ENCODE measurements around the gene E2F8. TPM values are rescaled to one million over a fixed set of nuclear protein-coding genes. Genes with fewer than 3 reads are reported as not detected.

The E2F8 gene, protein sequence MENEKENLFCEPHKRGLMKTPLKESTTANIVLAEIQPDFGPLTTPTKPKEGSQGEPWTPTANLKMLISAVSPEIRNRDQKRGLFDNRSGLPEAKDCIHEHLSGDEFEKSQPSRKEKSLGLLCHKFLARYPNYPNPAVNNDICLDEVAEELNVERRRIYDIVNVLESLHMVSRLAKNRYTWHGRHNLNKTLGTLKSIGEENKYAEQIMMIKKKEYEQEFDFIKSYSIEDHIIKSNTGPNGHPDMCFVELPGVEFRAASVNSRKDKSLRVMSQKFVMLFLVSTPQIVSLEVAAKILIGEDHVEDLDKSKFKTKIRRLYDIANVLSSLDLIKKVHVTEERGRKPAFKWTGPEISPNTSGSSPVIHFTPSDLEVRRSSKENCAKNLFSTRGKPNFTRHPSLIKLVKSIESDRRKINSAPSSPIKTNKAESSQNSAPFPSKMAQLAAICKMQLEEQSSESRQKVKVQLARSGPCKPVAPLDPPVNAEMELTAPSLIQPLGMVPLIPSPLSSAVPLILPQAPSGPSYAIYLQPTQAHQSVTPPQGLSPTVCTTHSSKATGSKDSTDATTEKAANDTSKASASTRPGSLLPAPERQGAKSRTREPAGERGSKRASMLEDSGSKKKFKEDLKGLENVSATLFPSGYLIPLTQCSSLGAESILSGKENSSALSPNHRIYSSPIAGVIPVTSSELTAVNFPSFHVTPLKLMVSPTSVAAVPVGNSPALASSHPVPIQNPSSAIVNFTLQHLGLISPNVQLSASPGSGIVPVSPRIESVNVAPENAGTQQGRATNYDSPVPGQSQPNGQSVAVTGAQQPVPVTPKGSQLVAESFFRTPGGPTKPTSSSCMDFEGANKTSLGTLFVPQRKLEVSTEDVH
- total RNA-seq (2022; extraction: Qiagen RNA extraction; ENCODE audit: low read depth), result 6.2 to 7.8 TPM (median 6.9 TPM) in 5 replicates

DNA sequence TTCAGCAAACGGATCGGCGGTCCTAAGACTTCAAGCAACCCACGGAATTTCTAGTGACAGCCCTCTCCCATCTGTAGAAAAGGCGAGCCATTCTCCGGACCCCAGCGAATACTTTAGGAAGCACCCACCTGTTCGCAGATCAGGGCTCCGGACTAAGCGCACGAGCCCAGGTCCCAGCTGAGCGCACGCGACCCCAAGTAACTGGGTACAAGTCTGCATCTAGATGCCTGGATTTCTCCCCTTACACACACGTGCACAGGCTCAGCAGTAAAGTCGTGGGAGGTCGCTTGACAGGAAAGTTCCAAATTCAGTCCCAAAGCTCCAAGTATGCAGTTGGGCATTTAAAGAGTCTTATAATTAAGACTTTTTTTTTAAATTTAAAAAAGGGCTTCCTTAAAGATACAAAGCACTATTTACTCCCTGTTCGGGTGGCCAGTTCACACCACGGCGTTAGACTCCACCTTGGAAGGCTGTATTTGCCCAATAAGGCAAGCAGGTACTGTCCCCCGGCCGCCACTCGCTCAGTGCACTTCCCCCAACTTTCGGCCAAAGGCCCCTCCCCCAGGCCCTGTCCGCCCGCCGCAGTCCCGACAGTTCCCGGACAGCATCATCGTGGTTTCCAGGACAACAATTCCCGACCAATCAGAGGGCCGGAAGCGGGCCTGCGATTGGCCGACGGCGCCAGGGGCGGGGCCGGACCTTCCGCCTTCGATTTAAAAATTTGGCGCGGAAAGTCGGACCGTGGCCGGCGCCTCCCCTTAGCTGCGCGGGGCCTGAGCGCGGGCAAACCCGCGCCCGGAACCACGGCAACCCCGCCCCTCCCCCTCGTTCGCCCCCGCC, at the start of gene E2F8:
E2F8 (minus strand) TSS at position 526 of the 840 bp plus-strand sequence. CDS start 824 bp downstream, outside the sequence.

DNA sequence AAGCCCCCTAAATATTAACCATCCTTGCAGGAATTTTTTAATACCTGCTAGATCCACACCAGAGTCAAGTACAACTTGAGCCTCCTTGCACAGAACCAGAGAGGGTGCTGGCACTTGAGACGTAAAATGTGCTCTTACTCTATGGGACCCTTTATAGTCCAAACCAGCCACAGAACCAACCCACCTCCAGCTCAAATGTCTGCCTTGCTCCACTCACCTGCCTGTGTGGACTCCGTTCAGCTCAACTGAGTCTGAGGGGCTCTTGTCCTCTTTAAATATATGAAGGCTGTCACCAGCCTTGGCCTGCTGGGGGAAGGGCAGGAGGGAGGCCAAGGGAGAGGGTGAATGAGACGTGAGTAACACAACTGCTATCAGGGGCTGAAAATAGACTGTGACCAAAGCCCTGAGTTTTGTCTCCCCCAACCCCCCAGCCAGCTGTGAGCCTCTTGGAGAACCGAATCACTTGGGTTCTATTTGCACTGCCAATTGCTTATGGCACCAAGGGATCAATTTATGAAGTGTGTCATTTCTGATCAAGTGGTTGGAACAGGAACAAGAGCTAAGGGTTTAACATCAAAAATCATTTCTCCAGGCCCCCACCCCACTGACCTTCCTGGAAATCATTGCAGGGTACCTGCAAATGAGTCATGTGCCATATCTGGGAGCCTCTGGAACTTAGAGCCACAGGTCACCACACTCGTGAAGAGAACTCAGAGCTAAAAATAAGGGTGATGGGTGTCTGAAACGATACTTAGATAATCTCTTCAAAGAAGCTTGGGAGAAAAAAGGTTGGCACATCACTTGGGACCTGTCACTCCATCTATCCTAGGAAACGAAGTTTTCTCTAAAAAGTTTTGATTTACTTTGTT, 38.8 kb downstream of the E2F8 start, which contains the start of gene CSRP3:
CSRP3 (minus strand) TSS at position 247 of the 869 bp plus-strand sequence. CDS start 9,535 bp downstream, outside the sequence.

Other genes with a start within 250 kb of the E2F8 start
- not detected in 5 replicates for gene MRGPRX2, start 180.2 kb downstream of the E2F8 start, total RNA-seq (2022; extraction: Qiagen RNA extraction; ENCODE audit: low read depth)
- 14.8 to 20.2 TPM (median 17.5 TPM) in 5 replicates for gene ZDHHC13, start 123.8 kb downstream of the E2F8 start, total RNA-seq (2022; extraction: Qiagen RNA extraction; ENCODE audit: low read depth)
- gene CSRP3, start 39.0 kb downstream of the E2F8 start, total RNA-seq (2022; extraction: Qiagen RNA extraction; ENCODE audit: low read depth), result not detected in 5 replicates

Measured in A549 treated with DMSO at 1 μM for 4 hours (cell line).